Fibroblast of the aortic adventitia (primary cell): ENCODE results near the gene ZCWPW1. TPM values are rescaled to one million over a fixed set of nuclear protein-coding genes. Genes with fewer than 3 reads are reported as not detected.
A peak's percentile ranks its signal among the peaks of the same experiment; 100 is the strongest.

Experiments used
- DNase-seq: peaks from one replicate; pipeline ENCODE4 v3.0.0-alpha.2; 2010; ENCODE audit warnings: low read depth
- H3K4me3 ChIP-seq: 2 replicates; pipeline ENCODE4 v1.5.1; 2011; ENCODE audit warnings: low read depth, mild to moderate bottlenecking, control low read depth, low read length, moderate library complexity
- total RNA-seq: library from RNA; depleted of rRNA; stranded (reverse); fragments of >200 nt; gene quantifications from 2 replicates; pipeline ENCODE4 v1.2.3, GENCODE V29; 2012; ENCODE audit warnings: low replicate concordance
- TF ChIP-seq, protein P1 (sequence below): IDR thresholded peaks from 2 replicates; pipeline ENCODE4 v1.5.1; 2011; ENCODE audit warnings: mild to moderate bottlenecking, low read length, control low read depth, inconsistent platforms; ENCODE audit not compliant: insufficient read depth

Gene ZCWPW1, protein sequence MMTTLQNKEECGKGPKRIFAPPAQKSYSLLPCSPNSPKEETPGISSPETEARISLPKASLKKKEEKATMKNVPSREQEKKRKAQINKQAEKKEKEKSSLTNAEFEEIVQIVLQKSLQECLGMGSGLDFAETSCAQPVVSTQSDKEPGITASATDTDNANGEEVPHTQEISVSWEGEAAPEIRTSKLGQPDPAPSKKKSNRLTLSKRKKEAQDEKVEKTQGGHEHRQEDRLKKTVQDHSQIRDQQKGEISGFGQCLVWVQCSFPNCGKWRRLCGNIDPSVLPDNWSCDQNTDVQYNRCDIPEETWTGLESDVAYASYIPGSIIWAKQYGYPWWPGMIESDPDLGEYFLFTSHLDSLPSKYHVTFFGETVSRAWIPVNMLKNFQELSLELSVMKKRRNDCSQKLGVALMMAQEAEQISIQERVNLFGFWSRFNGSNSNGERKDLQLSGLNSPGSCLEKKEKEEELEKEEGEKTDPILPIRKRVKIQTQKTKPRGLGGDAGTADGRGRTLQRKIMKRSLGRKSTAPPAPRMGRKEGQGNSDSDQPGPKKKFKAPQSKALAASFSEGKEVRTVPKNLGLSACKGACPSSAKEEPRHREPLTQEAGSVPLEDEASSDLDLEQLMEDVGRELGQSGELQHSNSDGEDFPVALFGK
- total RNA-seq = 2.4 and 3.0 TPM in 2 replicates

- TF ChIP-seq, protein P1, sequence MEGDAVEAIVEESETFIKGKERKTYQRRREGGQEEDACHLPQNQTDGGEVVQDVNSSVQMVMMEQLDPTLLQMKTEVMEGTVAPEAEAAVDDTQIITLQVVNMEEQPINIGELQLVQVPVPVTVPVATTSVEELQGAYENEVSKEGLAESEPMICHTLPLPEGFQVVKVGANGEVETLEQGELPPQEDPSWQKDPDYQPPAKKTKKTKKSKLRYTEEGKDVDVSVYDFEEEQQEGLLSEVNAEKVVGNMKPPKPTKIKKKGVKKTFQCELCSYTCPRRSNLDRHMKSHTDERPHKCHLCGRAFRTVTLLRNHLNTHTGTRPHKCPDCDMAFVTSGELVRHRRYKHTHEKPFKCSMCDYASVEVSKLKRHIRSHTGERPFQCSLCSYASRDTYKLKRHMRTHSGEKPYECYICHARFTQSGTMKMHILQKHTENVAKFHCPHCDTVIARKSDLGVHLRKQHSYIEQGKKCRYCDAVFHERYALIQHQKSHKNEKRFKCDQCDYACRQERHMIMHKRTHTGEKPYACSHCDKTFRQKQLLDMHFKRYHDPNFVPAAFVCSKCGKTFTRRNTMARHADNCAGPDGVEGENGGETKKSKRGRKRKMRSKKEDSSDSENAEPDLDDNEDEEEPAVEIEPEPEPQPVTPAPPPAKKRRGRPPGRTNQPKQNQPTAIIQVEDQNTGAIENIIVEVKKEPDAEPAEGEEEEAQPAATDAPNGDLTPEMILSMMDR = no peak
- peak; percentile 99 for DNase-seq
- H3K4me3 ChIP-seq = peak within 1 kb of the TSS; percentile 83
Measured at GRCh38 chr7:100428199-100428966, at the start of gene ZCWPW1. Gene ZCWPW1, minus strand, starts transcription at chr7:100428703. Its CDS starts 8,054 bp downstream, at chr7:100420649.

DNA sequence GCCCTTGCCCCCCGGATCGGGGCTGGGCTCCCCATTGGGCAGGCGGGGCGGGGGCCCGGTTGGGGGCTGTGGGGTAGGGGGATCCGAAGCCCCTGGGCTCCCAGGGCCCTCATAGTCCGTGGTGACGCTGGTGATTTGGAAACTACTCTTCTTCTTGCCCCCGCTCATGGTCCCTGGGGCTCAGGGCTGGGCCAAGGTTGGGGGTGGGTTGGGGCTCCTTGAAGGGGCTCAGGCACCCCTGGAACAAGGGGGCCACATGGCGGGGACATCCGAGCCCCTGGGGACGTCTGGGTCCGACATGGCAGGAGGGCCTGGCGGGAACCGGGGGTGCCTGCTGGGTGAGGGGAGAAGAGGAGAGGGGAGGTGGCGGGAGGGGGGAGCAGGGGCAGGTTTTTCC, 49.4 kb upstream of the ZCWPW1 start:
- TF ChIP-seq, protein P1 = no peak
- DNase-seq = no peak
- peak overlapping the region; percentile 93 for H3K4me3 ChIP-seq

DNA sequence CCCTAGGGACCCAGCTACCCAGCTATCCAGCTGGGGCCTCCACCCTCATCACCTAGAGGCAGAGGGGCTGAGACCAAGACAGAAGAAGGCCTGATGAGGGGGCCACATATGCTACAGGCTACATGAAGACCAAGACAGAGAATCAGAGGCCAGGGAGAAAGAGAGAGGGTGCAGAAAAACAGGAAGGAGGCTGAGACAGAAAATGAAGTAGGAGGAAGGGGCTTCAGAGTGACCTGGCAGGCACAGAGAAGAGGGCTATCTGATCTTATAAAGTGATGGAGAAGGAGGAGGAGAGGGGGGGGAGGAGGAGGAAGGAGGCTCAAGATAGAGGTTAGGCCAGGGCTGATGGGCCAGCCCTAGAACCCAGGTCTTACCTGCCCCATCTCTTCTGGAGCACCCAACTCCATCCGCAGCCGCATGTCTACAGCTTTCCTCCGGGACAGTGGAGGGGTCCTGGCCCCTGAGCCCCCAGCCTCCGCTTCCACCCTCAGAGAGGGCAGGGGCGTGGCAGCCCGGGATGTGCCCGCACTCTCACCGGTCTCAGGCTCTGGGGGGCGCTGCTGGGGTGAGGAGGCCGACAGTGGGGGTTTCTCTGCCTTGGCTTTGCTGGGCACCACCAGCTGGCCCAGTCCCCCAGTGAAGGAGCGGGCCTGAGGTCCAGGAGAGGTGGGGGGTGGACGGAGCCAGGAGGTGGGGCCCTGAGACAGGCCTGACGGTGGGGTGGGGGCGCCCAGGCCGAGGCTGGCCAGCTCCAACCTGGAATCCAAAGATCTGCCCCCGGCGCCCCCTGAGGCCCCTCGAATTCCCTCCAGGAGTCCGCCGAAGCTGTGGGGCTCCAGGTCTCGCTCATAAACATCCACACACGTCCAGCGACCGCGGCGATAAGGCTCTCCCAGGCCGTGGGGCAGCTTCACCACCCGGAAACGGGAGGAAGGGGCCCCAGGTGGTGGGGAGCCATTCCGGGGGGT, 48.7 kb upstream of the ZCWPW1 start:
- TF ChIP-seq, protein P1 = peak; percentile 41
- DNase-seq = no peak
- H3K4me3 ChIP-seq = peak overlapping the region; percentile 93

DNA sequence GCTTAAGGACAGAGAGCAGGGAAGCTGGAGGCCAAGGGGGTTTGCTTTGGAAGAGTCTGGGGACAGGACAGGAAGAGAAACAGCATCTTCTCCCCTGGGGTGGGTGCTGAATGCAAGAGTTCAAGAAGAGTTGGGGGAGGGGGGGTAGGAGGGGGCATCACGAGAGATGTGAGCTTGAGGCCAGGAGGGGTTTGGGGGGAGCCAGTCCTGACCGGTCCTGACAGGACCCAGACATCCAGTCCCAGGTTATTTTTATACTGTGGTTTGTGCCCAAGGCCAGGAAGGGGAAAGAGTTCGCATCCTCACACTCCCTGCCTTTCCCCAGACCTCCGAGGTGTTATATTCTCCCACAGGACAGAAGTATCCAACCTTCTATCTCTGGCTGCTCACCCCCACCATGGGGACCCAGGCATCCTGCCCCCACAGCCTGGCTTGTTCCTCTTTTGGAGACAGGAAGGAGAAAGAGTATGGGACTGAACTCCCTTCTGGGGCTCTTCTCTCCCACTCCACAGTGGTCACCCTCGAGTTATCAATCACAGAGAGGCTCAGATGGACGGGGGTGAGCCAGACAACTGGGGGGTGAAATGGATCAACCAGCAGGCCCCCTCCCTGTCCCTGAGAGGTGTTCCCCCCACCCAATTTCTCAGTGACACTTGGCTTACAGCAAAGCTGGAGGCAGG, 47.7 kb upstream of the ZCWPW1 start:
- TF ChIP-seq, protein P1 = no peak
- DNase-seq = no peak
- peak overlapping the region; percentile 93 for H3K4me3 ChIP-seq

DNA sequence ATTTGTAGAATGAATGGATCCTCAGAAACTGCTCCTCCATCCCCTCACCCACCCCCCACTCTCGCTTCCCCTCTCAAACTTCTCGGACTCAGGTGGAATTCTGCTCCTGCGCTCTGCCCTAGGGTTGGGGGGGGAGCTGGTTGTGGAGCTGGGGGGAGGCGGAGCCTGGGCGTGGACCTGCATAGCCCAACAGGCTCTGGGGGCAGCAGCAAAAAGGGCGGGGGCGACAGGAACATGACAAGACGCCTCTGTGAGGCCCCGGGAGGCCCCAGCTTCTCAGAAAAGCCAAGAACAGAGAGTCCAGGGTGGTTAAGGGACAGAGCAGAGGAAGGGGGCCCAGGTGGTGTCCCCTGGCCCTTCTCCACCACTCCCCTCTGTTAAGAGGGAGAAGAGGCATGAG, 47.0 kb upstream of the ZCWPW1 start:
- DNase-seq = no peak
- H3K4me3 ChIP-seq = peak overlapping the region; percentile 93
- TF ChIP-seq, protein P1 = no peak
